GM21447 (cell line): ENCODE measurements around the gene AKAP17A.
"Not testable (repeated sequence)": the region's sequence is repeated elsewhere in the genome, so short reads cannot be mapped to it uniquely, and the experiment has no call there.

ENCODE experiments used
- ATAC-seq: cut with Tn5 transposase; IDR thresholded peaks from one replicate; pipeline ENCODE4 v1.9.1; 2021; ENCODE audit not compliant: unreplicated experiment

The AKAP17A gene

GRCh38 chrX:1591102-1591862, at the start of gene AKAP17A:
AKAP17A (plus strand) TSS chrX:1591604; CDS start chrX:1593463, 1,859 bp downstream.
- peak; percentile 75 for ATAC-seq

DNA sequence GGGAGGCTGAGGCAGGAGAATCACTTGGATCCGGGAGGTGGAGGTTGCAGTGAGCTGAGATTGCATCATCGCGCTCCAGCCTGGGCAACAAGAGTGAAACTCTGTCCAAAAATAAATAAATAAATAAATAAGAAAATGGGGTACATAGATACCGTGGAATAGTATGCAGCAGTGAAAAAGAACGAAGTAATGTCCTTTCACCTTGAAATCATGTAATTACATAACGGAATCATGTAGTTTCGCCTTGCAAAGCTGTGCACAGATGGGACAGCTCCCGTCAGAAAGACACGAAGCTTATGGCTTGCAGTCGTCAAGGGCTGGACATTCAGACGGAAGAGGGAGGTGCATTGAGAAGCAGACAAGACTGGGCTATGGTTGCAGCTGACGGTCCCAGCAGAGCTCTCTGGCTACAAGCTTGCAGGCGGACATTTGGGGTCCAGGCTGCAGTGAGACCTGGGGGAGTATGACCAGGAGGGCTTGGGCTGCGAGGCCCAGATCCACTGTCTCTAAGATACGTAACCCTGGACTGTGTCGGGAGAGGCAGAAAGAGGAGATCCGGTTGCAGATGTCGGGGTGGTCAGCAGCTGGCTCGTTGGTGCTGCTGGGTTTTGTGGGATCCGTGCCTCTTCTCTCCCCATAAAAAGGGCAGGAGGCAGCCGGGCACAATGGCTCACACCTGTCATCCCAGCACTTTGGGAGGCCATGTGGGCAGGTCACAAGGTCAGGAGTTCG, 48.2 kb upstream of the AKAP17A start:
- ATAC-seq: no peak

GRCh38 chrX:1545776-1546408, 45.5 kb upstream of the AKAP17A start:
- no peak for ATAC-seq

GRCh38 chrX:1546691-1547251, 44.6 kb upstream of the AKAP17A start:
- ATAC-seq: no peak

- ATAC-seq: no peak
Measured at GRCh38 chrX:1551959-1552546, 39.4 kb upstream of the AKAP17A start.

GRCh38 chrX:1554469-1555210, 36.8 kb upstream of the AKAP17A start:
- peak; percentile 55 for ATAC-seq

- ATAC-seq: no peak
Measured at GRCh38 chrX:1555370-1555769, 36.0 kb upstream of the AKAP17A start.

GRCh38 chrX:1557442-1557841, 34.0 kb upstream of the AKAP17A start:
- ATAC-seq: not testable (repeated sequence)

- no peak for ATAC-seq
Measured at GRCh38 chrX:1558761-1559468, 32.5 kb upstream of the AKAP17A start.

GRCh38 chrX:1561164-1561563, 30.2 kb upstream of the AKAP17A start:
- ATAC-seq: no peak

GRCh38 chrX:1564077-1564476, 27.3 kb upstream of the AKAP17A start:
- ATAC-seq: not testable (repeated sequence)

GRCh38 chrX:1564750-1565683, 26.4 kb upstream of the AKAP17A start:
- no peak for ATAC-seq

- not testable (repeated sequence) for ATAC-seq
Measured at GRCh38 chrX:1574181-1574580, 17.2 kb upstream of the AKAP17A start.

DNA sequence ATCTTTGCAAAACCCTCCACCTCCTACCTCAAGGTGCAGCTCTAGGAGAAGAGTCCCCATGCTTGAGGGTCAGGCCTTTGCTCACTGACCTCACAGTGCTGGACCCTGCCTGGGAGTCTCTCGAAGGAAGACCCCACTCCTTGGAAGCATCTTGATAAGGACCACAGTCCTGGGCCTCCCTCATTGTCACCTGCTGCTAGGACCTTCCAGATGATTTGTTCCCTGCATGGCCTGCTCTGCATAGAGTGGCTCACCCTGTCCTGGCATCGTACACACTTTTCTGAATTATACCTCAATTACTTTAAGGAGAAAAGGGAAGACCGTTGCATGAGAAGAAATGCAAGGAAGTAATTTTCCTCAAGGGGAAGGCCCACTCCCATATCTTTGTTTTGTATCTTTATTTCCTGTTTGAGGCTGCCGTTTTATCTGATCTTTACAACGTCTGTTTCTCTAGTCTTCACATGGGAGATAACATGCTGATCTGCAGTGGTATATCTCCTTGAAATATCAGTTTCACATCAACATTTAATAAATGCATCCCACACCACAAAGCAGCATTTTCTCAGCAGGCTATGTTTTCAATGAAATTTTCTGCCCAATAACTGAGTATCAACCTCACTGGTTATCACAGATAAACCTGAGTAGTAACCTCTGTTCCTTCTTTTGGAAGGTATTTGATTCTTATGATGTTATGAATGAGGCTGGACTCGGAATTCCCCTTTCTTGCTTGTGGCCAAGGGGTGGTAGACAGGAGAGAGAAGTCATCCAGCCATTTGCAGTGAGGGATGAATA, 15.0 kb upstream of the AKAP17A start:
- ATAC-seq: no peak

- ATAC-seq: no peak
Measured at GRCh38 chrX:1577845-1578244, 13.6 kb upstream of the AKAP17A start.

- ATAC-seq: no peak
Measured at GRCh38 chrX:1578511-1579173, 12.8 kb upstream of the AKAP17A start.

GRCh38 chrX:1581132-1581531, 10.3 kb upstream of the AKAP17A start:
- peak; percentile 56 for ATAC-seq
